Liver (tissue), 9 donors: ENCODE results near the gene BRME1. TPM values are rescaled to one million over a fixed set of nuclear protein-coding genes. Genes with fewer than 3 reads are reported as not detected.

Experiments
- DNase-seq: peaks from one replicate; pipeline ENCODE4 v3.0.0-alpha.2; 2017; ENCODE audit warnings: low spot score
- H3K27ac ChIP-seq, 2 donors: one replicate each; pipeline ENCODE4 v1.7.0; 2013; ENCODE audit warnings: inconsistent platforms in 2 of 2, low read length in 2 of 2, control low read depth in 1 of 2, low read depth in 1 of 2, mild to moderate bottlenecking in 1 of 2
- H3K27me3 ChIP-seq, 4 donors: one replicate each; pipeline versions ENCODE4 v1.6.1 to v1.7.0; 2013; ENCODE audit warnings: low read length in 3 of 4, inconsistent platforms in 1 of 4, mild to moderate bottlenecking in 1 of 4, moderate library complexity in 1 of 4; ENCODE audit not compliant: control insufficient read depth in 4 of 4, insufficient read depth in 4 of 4
- H3K36me3 ChIP-seq, 4 donors: one replicate each; pipeline versions ENCODE4 v1.6.1 to v1.7.0; 2013; ENCODE audit warnings: low read length in 3 of 4, mild to moderate bottlenecking in 3 of 4, low read depth in 1 of 4, moderate library complexity in 1 of 4; ENCODE audit not compliant: control insufficient read depth in 4 of 4, insufficient read depth in 3 of 4
- H3K4me1 ChIP-seq, 4 donors: one replicate each; pipeline versions ENCODE4 v1.6.1 to v1.7.0; 2013; ENCODE audit warnings: low read length in 3 of 4, mild to moderate bottlenecking in 3 of 4, moderate library complexity in 1 of 4; ENCODE audit not compliant: control insufficient read depth in 4 of 4, insufficient read depth in 4 of 4
- H3K4me3 ChIP-seq, 3 donors: one replicate each; pipeline versions ENCODE4 v1.6.1 to v1.7.0; 2013; ENCODE audit warnings: low read length in 3 of 3, control low read depth in 1 of 3, low read depth in 1 of 3, mild to moderate bottlenecking in 1 of 3
- H3K9ac ChIP-seq, 2 donors: one replicate each; pipeline ENCODE4 v1.7.0; 2013; ENCODE audit warnings: low read length in 2 of 2, mild to moderate bottlenecking in 2 of 2, moderate library complexity in 2 of 2, control low read depth in 1 of 2, low read depth in 1 of 2
- H3K9me3 ChIP-seq, 4 donors: one replicate each; pipeline versions ENCODE4 v1.6.1 to v1.7.0; 2013; ENCODE audit warnings: low read length in 3 of 4; ENCODE audit not compliant: control insufficient read depth in 4 of 4
- ATF3 ChIP-seq: IDR thresholded peaks from 2 replicates; pipeline ENCODE4 v1.6.1; 2016; ENCODE audit warnings: antibody characterized with exemption
- CTCF ChIP-seq: fragments of 150-350 bp; IDR thresholded peaks from 2 replicates; pipeline ENCODE4 v1.5.1; 2017; ENCODE audit warnings: improper control_type of control experiment, low read depth, low read length; ENCODE audit not compliant: missing input control
- EGR1 ChIP-seq, 2 donors: IDR thresholded peaks; 2 replicates each; pipeline ENCODE4 v1.6.1; 2016 to 2018; ENCODE audit warnings: antibody characterized with exemption in 2 of 2, low read depth in 2 of 2
- FOXA1 ChIP-seq: IDR thresholded peaks from 2 replicates; pipeline ENCODE4 v1.6.1; 2016; ENCODE audit warnings: antibody characterized with exemption
- FOXA2 ChIP-seq: IDR thresholded peaks from 2 replicates; pipeline ENCODE4 v1.6.1; 2016; ENCODE audit warnings: antibody characterized with exemption
- GABPA ChIP-seq, 2 donors: IDR thresholded peaks in 1 of 2; conservative IDR thresholded peaks in 1 of 2; 2 replicates each; pipeline ENCODE4 v1.6.1; 2016; ENCODE audit warnings: antibody characterized with exemption in 2 of 2, mild to moderate bottlenecking in 1 of 2, moderate library complexity in 1 of 2
- HNF4A ChIP-seq, 2 donors: conservative IDR thresholded peaks; 2 replicates each; pipeline ENCODE4 v1.6.1; 2016; ENCODE audit warnings: antibody characterized with exemption in 2 of 2, mild to moderate bottlenecking in 2 of 2
- HNF4G ChIP-seq: IDR thresholded peaks from 2 replicates; pipeline ENCODE4 v1.6.1; 2016; ENCODE audit warnings: antibody characterized with exemption
- MAX ChIP-seq: IDR thresholded peaks from 2 replicates; pipeline ENCODE4 v1.6.1; 2016; ENCODE audit warnings: antibody characterized with exemption
- NR2F2 ChIP-seq: IDR thresholded peaks from 2 replicates; pipeline ENCODE4 v1.6.1; 2016; ENCODE audit warnings: antibody characterized with exemption
- RAD21 ChIP-seq, 2 donors: IDR thresholded peaks; 2 replicates each; pipeline ENCODE4 v1.6.1; 2016; ENCODE audit warnings: antibody characterized with exemption in 2 of 2, mild to moderate bottlenecking in 2 of 2
- REST ChIP-seq: IDR thresholded peaks from 2 replicates; pipeline ENCODE4 v1.6.1; 2016; ENCODE audit warnings: antibody characterized with exemption, mild to moderate bottlenecking
- RXRA ChIP-seq, 2 donors: IDR thresholded peaks; 2 replicates each; pipeline ENCODE4 v1.6.1; 2017 to 2018; ENCODE audit warnings: antibody characterized with exemption in 2 of 2, mild to moderate bottlenecking in 1 of 2
- YY1 ChIP-seq: IDR thresholded peaks from 2 replicates; pipeline ENCODE4 v1.6.1; 2016; ENCODE audit warnings: antibody characterized with exemption, mild to moderate bottlenecking
- ZBTB33 ChIP-seq: IDR thresholded peaks from 2 replicates; pipeline ENCODE4 v1.6.1; 2016; ENCODE audit warnings: antibody characterized with exemption
- WGBS: extraction: QIAGEN DNeasy Blood & Tissue Kit; methylation state at CpG from one replicate; pipeline ENCODE4 v1.1.7; 2013; 5-methylcytosine and 5-hydroxymethylcytosine counted together
- polyA plus RNA-seq, 2 donors: library from polyadenylated mRNA; stranded (reverse) in 1 of 2; unstranded in 1 of 2; fragments of 200-250 nt in 1 of 2; fragments of >200 nt in 1 of 2; fragmentation: Nextera tagmentation in 1 of 2; extraction: Ambion mirVana in 1 of 2; gene quantifications; one replicate each; pipeline versions ENCODE4 v1.2.1 to v1.2.3, GENCODE V29; 2013 to 2015
- total RNA-seq, 2 donors: library from RNA; depleted of rRNA; stranded (reverse); fragments of >200 nt; gene quantifications; one replicate each; pipeline ENCODE4 v1.2.3, GENCODE V29; 2014
- donor health status: healthy.
- donor health status: healthy.
- donor health status: healthy.
- donor health status: healthy.
- donor health status: healthy.

Gene BRME1
- total and polyA plus RNA-seq, 4 donors: 0.42 to 5.3 (median 0.48) TPM

GRCh38 chr19:13906521-13906904, 596 bp upstream of the BRME1 start:
- 1% methylated on average over 13 of the region's 13 CpGs for WGBS
- peak; percentile 59 for DNase-seq
- Histone ChIP-seq H3K4me3 (peak overlapping the region; percentile 61 to 76 (median 63)), H3K36me3 (no peaks in the 10 kb centered on the region), H3K27ac (peak overlapping the region; percentile 40 to 68), H3K9me3 (no peaks in the 10 kb centered on the region), H3K9ac (peak overlapping the region in 1 of 2 donors; percentile 8), H3K27me3 (no peaks in the 10 kb centered on the region), H3K4me1 (peaks cover 6 to 36% (median 30%) of the 10 kb centered on the region in 4 donors)
- no peak for TF ChIP-seq EGR1 (IDR thresholded peaks at IDR 0.05; ENCODE audit: low read depth in 2 of 2)
- peak in 1 of 2 donors; percentile 12 for TF ChIP-seq HNF4A (conservative IDR thresholded peaks at IDR 0.05)

GRCh38 chr19:13902993-13903555, 2.8 kb downstream of the BRME1 start:
- DNase-seq: no peak
- no peaks in the 10 kb centered on the region for H3K27me3 ChIP-seq
- no peaks in the 10 kb centered on the region for H3K36me3 ChIP-seq
- WGBS: 71% methylated on average over 4 of the region's 4 CpGs
- peaks cover 3 to 20% (median 12%) of the 10 kb centered on the region in 4 donors for H3K4me1 ChIP-seq
- no peaks in the 10 kb centered on the region for H3K9me3 ChIP-seq
- no peak overlapping the region for H3K9ac ChIP-seq
- no peak overlapping the region for H3K27ac ChIP-seq
- no peak overlapping the region for H3K4me3 ChIP-seq
- TF ChIP-seq HNF4G (no peak), NR2F2 (no peak), EGR1 (IDR thresholded peaks at IDR 0.05; ENCODE audit: low read depth in 2 of 2) (no peak), FOXA2 (no peak), RXRA (IDR thresholded peaks at IDR 0.05) (no peak), GABPA (IDR thresholded peaks at IDR 0.05 in 1 of 2, conservative IDR thresholded peaks at IDR 0.05 in 1 of 2) (no peak), REST (no peak), FOXA1 (no peak), MAX (no peak), CTCF (peak; percentile 31), HNF4A (conservative IDR thresholded peaks at IDR 0.05) (no peak), RAD21 (IDR thresholded peaks at IDR 0.05) (peak; percentile 44), ATF3 (no peak), YY1 (no peak), ZBTB33 (no peak)
